GM12878 (cell line): ENCODE data around the gene WFDC12. TPM values are rescaled to one million over a fixed set of nuclear protein-coding genes. Genes with fewer than 3 reads are reported as not detected.

Experiments
- ELK1 ChIP-seq: IDR thresholded peaks from 2 replicates; pipeline ENCODE4 v1.6.1; 2012; ENCODE audit warnings: low read depth, low read length, improper control_type of control experiment
- KAT2A ChIP-seq: conservative IDR thresholded peaks from 2 replicates; pipeline ENCODE4 v1.6.1; 2011; ENCODE audit warnings: low read depth, low read length; ENCODE audit not compliant: control insufficient read depth
- MXI1 ChIP-seq: fragments of 150-350 bp; IDR thresholded peaks from 2 replicates; pipeline ENCODE4 v1.6.1; 2011; ENCODE audit warnings: low read depth, mild to moderate bottlenecking, inconsistent platforms, low read length, improper control_type of control experiment
- ZNF24 ChIP-seq: fragments of 450-650 bp; IDR thresholded peaks from 2 replicates; pipeline ENCODE4 v1.6.1; 2017; ENCODE audit warnings: antibody characterized with exemption, mild to moderate bottlenecking
- ZSCAN29 ChIP-seq: fragments of 450-650 bp; IDR thresholded peaks from 2 replicates; pipeline ENCODE4 v1.6.1; 2017; ENCODE audit warnings: mild to moderate bottlenecking, moderate library complexity
- polyA plus RNA-seq, 11 experiments: library from polyadenylated mRNA; depleted of rRNA in 4 of 11; unstranded in 6 of 11; stranded (reverse) in 5 of 11; fragments of >200 nt; fragmentation: Nextera tagmentation in 4 of 11; fragmentation: Illumina TruSeq in 1 of 11; extraction: Ambion mirVana in 4 of 11; extraction: Trizol in 1 of 11; gene quantifications; 1 replicate in 1 of 11; 2 replicates in 10 of 11; pipeline versions ENCODE4 v1.2.1 to v1.2.3, GENCODE V29; 2011 to 2016; ENCODE audit warnings: inconsistent platforms in 2 of 11, missing spikeins in 2 of 11, low read depth in 1 of 11
- total RNA-seq, 4 experiments: library from RNA; depleted of rRNA in 3 of 4; stranded (reverse); fragments of >200 nt in 3 of 4; fragmentation: Illumina TruSeq in 1 of 4; extraction: Trizol in 1 of 4; gene quantifications; 2 replicates each; pipeline versions ENCODE4 v1.2.1 to v1.2.3, GENCODE V29; 2013 to 2021
- TF ChIP-seq, protein P1 (sequence below): fragments of 450-650 bp; IDR thresholded peaks from 2 replicates; pipeline ENCODE4 v1.6.1; 2016; ENCODE audit warnings: mild to moderate bottlenecking, moderate library complexity, borderline replicate concordance
- TF ChIP-seq, protein P2 (sequence below): IDR thresholded peaks from 2 replicates; pipeline ENCODE4 v1.6.1; 2011; ENCODE audit warnings: borderline replicate concordance, low read depth, mild to moderate bottlenecking, moderate library complexity, mixed read lengths, low read length; ENCODE audit not compliant: insufficient read depth; ENCODE audit errors: extremely low read length

The WFDC12 gene
- total and polyA plus RNA-seq, 10 of the 15 experiments (the other 5 are each of a cell fraction or from before 2014, with no cell fraction given), result not detected

GRCh38 chr20:45114465-45115385, 9.5 kb downstream of the WFDC12 start, which contains the start of gene WFDC5 (continued):
- TF ChIP-seq, protein P1, sequence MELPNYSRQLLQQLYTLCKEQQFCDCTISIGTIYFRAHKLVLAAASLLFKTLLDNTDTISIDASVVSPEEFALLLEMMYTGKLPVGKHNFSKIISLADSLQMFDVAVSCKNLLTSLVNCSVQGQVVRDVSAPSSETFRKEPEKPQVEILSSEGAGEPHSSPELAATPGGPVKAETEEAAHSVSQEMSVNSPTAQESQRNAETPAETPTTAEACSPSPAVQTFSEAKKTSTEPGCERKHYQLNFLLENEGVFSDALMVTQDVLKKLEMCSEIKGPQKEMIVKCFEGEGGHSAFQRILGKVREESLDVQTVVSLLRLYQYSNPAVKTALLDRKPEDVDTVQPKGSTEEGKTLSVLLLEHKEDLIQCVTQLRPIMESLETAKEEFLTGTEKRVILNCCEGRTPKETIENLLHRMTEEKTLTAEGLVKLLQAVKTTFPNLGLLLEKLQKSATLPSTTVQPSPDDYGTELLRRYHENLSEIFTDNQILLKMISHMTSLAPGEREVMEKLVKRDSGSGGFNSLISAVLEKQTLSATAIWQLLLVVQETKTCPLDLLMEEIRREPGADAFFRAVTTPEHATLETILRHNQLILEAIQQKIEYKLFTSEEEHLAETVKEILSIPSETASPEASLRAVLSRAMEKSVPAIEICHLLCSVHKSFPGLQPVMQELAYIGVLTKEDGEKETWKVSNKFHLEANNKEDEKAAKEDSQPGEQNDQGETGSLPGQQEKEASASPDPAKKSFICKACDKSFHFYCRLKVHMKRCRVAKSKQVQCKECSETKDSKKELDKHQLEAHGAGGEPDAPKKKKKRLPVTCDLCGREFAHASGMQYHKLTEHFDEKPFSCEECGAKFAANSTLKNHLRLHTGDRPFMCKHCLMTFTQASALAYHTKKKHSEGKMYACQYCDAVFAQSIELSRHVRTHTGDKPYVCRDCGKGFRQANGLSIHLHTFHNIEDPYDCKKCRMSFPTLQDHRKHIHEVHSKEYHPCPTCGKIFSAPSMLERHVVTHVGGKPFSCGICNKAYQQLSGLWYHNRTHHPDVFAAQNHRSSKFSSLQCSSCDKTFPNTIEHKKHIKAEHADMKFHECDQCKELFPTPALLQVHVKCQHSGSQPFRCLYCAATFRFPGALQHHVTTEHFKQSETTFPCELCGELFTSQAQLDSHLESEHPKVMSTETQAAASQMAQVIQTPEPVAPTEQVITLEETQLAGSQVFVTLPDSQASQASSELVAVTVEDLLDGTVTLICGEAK, result no peak
- TF ChIP-seq ZSCAN29 (no peak), ZNF24 (no peak), ELK1 (no peak), KAT2A (no peak), MXI1 (no peak)
- TF ChIP-seq, protein P2, sequence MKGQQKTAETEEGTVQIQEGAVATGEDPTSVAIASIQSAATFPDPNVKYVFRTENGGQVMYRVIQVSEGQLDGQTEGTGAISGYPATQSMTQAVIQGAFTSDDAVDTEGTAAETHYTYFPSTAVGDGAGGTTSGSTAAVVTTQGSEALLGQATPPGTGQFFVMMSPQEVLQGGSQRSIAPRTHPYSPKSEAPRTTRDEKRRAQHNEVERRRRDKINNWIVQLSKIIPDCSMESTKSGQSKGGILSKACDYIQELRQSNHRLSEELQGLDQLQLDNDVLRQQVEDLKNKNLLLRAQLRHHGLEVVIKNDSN, result no peak
